OCI-LY7 (cell line): ENCODE measurements around the gene ANGPTL8. TPM values are rescaled to one million over a fixed set of nuclear protein-coding genes. Genes with fewer than 3 reads are reported as not detected.

Source experiments
- BruUV-seq: library from RNA; stranded (reverse); fragments of 400-500 nt; replicated peaks from 2 replicates; lab custom pipeline; 2021; lab: Mats Ljungman, UMichigan
- CTCF ChIA-PET: fragments of 300-600 bp; sonication (Branson Sonifier 250); formaldehyde crosslinking; loops from one replicate; lab custom pipeline; 2022; ENCODE audit warnings: antibody characterized with exemption; ENCODE audit not compliant: unreplicated experiment; lab: Charles Lee
- POLR2A ChIA-PET: fragments of 300-600 bp; sonication (Branson Sonifier 250); formaldehyde crosslinking; loops from one replicate; lab custom pipeline; 2022; ENCODE audit warnings: antibody characterized with exemption; lab: Charles Lee
- DNase-seq: peaks from one replicate; pipeline ENCODE4 v3.0.0-alpha.2; 2015; ENCODE audit warnings: low spot score
- H2AFZ ChIP-seq: fragments of 200-600 bp; sonication (generic), shearing (Covaris generic); 2 replicates; pipeline ENCODE4 v1.6.1; 2014; ENCODE audit warnings: mild to moderate bottlenecking, antibody characterized with exemption, low read length, moderate library complexity
- H3K27ac ChIP-seq: fragments of 200-600 bp; sonication (generic); 2 replicates; pipeline ENCODE4 v1.5.1; 2014; ENCODE audit warnings: mixed run types, low read depth, mild to moderate bottlenecking, moderate library complexity, low read length, inconsistent platforms; ENCODE audit not compliant: poor library complexity, severe bottlenecking
- H3K36me3 ChIP-seq: fragments of 200-600 bp; sonication (generic); 2 replicates; pipeline ENCODE4 v1.6.1; 2014; ENCODE audit warnings: mild to moderate bottlenecking, antibody characterized with exemption, low read length, moderate library complexity, mixed read lengths; ENCODE audit not compliant: insufficient read depth
- H3K4me1 ChIP-seq: fragments of 200-600 bp; sonication (generic); 2 replicates; pipeline ENCODE4 v1.5.1; 2014; ENCODE audit warnings: mild to moderate bottlenecking, low read length; ENCODE audit not compliant: insufficient read depth, poor library complexity, severe bottlenecking
- H3K4me2 ChIP-seq: fragments of 200-600 bp; sonication (generic); 2 replicates; pipeline ENCODE4 v1.6.1; 2014; ENCODE audit warnings: mild to moderate bottlenecking, low read length
- H3K4me3 ChIP-seq: fragments of 200-600 bp; sonication (generic); 2 replicates; pipeline ENCODE4 v1.5.1; 2014; ENCODE audit warnings: mild to moderate bottlenecking, low read depth, low read length; ENCODE audit not compliant: poor library complexity, severe bottlenecking
- H3K79me2 ChIP-seq: fragments of 200-600 bp; sonication (generic); 2 replicates; pipeline ENCODE4 v1.6.1; 2016; ENCODE audit warnings: low read depth, mild to moderate bottlenecking, low read length, moderate library complexity, mixed read lengths; ENCODE audit not compliant: insufficient read depth
- H3K9me2 ChIP-seq: fragments of 200-600 bp; sonication (generic); 2 replicates; pipeline ENCODE4 v1.6.1; 2016; ENCODE audit warnings: mild to moderate bottlenecking, low read length, mixed read lengths; ENCODE audit not compliant: insufficient read depth
- H3K9me3 ChIP-seq: fragments of 200-600 bp; sonication (generic); 2 replicates; pipeline ENCODE4 v1.6.1; 2014; ENCODE audit warnings: mild to moderate bottlenecking, mixed run types, low read length, mixed read lengths
- H4K20me1 ChIP-seq: fragments of 200-600 bp; sonication (generic); 2 replicates; pipeline ENCODE4 v1.6.1; 2014; ENCODE audit warnings: mild to moderate bottlenecking, antibody characterized with exemption, low read length, moderate library complexity, mixed read lengths; ENCODE audit not compliant: insufficient read depth
- EZH2phosphoT487 ChIP-seq: fragments of 200-600 bp; sonication (generic); IDR thresholded peaks from 2 replicates; pipeline ENCODE4 v1.6.1; 2018; ENCODE audit warnings: low read depth, borderline replicate concordance, mild to moderate bottlenecking, mixed run types, antibody characterized with exemption, low read length, moderate library complexity, mixed read lengths
- intact Hi-C: fragments of 100-400 bp; cut with micrococcal nuclease; formaldehyde crosslinking; loops from one replicate; pipeline ENCODE4 v1.10.0; 2022; ENCODE audit not compliant: unreplicated experiment
- total RNA-seq, 2 experiments: library from RNA; depleted of rRNA in 1 of 2; stranded (reverse); fragments of >200 nt in 1 of 2; shearing (Covaris generic) in 1 of 2; gene quantifications; 2 replicates each; pipeline ENCODE4 v1.2.3, GENCODE V29; 2014 to 2022
- TF ChIP-seq, protein P1 (sequence below): fragments of 200-600 bp; sonication (generic); conservative IDR thresholded peaks from 2 replicates; pipeline ENCODE4 v1.5.1; 2014; ENCODE audit warnings: mild to moderate bottlenecking, antibody characterized with exemption, low read length, moderate library complexity, mixed read lengths

Gene ANGPTL8
- total RNA-seq, 2 experiments from 2014 or later, result not detected

GRCh38 chr19:11208561-11209471 is 30.6 kb upstream of the ANGPTL8 start:
- no peak overlapping the region for H3K4me3 ChIP-seq
- CTCF ChIA-PET, result no interaction called here
- no peak overlapping the region for H3K4me2 ChIP-seq
- no peaks in the 10 kb centered on the region for H4K20me1 ChIP-seq
- DNase-seq, result no peak
- H3K79me2 ChIP-seq, result no peaks in the 10 kb centered on the region
- TF ChIP-seq, protein P1, sequence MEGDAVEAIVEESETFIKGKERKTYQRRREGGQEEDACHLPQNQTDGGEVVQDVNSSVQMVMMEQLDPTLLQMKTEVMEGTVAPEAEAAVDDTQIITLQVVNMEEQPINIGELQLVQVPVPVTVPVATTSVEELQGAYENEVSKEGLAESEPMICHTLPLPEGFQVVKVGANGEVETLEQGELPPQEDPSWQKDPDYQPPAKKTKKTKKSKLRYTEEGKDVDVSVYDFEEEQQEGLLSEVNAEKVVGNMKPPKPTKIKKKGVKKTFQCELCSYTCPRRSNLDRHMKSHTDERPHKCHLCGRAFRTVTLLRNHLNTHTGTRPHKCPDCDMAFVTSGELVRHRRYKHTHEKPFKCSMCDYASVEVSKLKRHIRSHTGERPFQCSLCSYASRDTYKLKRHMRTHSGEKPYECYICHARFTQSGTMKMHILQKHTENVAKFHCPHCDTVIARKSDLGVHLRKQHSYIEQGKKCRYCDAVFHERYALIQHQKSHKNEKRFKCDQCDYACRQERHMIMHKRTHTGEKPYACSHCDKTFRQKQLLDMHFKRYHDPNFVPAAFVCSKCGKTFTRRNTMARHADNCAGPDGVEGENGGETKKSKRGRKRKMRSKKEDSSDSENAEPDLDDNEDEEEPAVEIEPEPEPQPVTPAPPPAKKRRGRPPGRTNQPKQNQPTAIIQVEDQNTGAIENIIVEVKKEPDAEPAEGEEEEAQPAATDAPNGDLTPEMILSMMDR, result no peak
- no peak for TF ChIP-seq EZH2phosphoT487
- intact Hi-C loops, result no loop called here
- H3K9me2 ChIP-seq, result no peaks in the 10 kb centered on the region
- POLR2A ChIA-PET, result interaction anchor here (0.6 kb wide), 1 partner anchor 272 kb away, joined by 3 read pairs; no protein-coding TSS in a partner anchor
- H3K4me1 ChIP-seq, result peaks cover 29% of the 10 kb centered on the region
- no peak overlapping the region for H2AFZ ChIP-seq
- 0 out of 2 replicates have a peak, but pooled peaks cover 8% of the 10 kb centered on the region for H3K36me3 ChIP-seq
- no peaks in the 10 kb centered on the region for H3K9me3 ChIP-seq
- no peak overlapping the region for H3K27ac ChIP-seq
- no TSS peak for BruUV-seq

- H3K9me3 ChIP-seq, result no peaks in the 10 kb centered on the region
- ChIA-PET POLR2A (no interaction called here), CTCF (no interaction called here)
- no peaks in the 10 kb centered on the region for H3K9me2 ChIP-seq
- no peaks in the 10 kb centered on the region for H3K79me2 ChIP-seq
- TF ChIP-seq, protein P1, result no peak
- TF ChIP-seq EZH2phosphoT487, result no peak
- no peak for DNase-seq
- no peak overlapping the region for H3K4me2 ChIP-seq
- H4K20me1 ChIP-seq, result no peaks in the 10 kb centered on the region
- no peak overlapping the region for H3K27ac ChIP-seq
- peaks cover 12% of the 10 kb centered on the region; the same call in 1 of the 2 replicates for H3K36me3 ChIP-seq
- BruUV-seq, result no TSS peak
- H3K4me1 ChIP-seq, result peaks cover 18% of the 10 kb centered on the region
- no peak overlapping the region for H3K4me3 ChIP-seq
- intact Hi-C loops, result no loop called here
- H2AFZ ChIP-seq, result no peak overlapping the region
Observed at GRCh38 chr19:11209839-11210655, 29.4 kb upstream of the ANGPTL8 start.
